GM23248 (cell line): Measurements from ENCODE around the gene AMPD3. TPM values are rescaled to one million over a fixed set of nuclear protein-coding genes. Genes with fewer than 3 reads are reported as not detected.

Experiments used
- DNase-seq: peaks from one replicate; pipeline ENCODE4 v3.0.0-alpha.2; 2015
- H2AFZ ChIP-seq: fragments of 200-600 bp; sonication (generic); 2 replicates; pipeline ENCODE4 v1.6.1; 2016; ENCODE audit warnings: antibody characterized with exemption
- H3F3A ChIP-seq: fragments of 200-600 bp; sonication (generic); 2 replicates; pipeline ENCODE4 v1.6.1; 2016; ENCODE audit warnings: mild to moderate bottlenecking, antibody characterized with exemption, mixed run types; ENCODE audit not compliant: insufficient read depth
- H3K27ac ChIP-seq: fragments of 200-600 bp; sonication (generic); 2 replicates; pipeline ENCODE4 v1.5.1; 2016; ENCODE audit warnings: mild to moderate bottlenecking
- H3K27me3 ChIP-seq: fragments of 200-600 bp; sonication (generic); replicated peaks from 2 replicates; pipeline ENCODE4 v1.6.1; 2016; ENCODE audit warnings: mild to moderate bottlenecking; ENCODE audit not compliant: insufficient read depth
- H3K36me3 ChIP-seq: fragments of 200-600 bp; sonication (generic); 2 replicates; pipeline ENCODE4 v1.6.1; 2016; ENCODE audit warnings: low read depth, mild to moderate bottlenecking
- H3K4me1 ChIP-seq: fragments of 200-600 bp; sonication (generic); 2 replicates; pipeline ENCODE4 v1.6.1; 2016; ENCODE audit warnings: mild to moderate bottlenecking; ENCODE audit not compliant: insufficient read depth
- H3K4me2 ChIP-seq: fragments of 200-600 bp; sonication (generic); one replicate; pipeline ENCODE4 v1.6.1; 2016; ENCODE audit warnings: mild to moderate bottlenecking; ENCODE audit not compliant: unreplicated experiment
- H3K4me3 ChIP-seq: fragments of 200-600 bp; sonication (generic); 2 replicates; pipeline ENCODE4 v1.5.1; 2016; ENCODE audit warnings: mild to moderate bottlenecking
- H3K79me2 ChIP-seq: fragments of 200-600 bp; sonication (generic); 2 replicates; pipeline ENCODE4 v1.6.1; 2016; ENCODE audit warnings: mild to moderate bottlenecking; ENCODE audit not compliant: insufficient read depth
- H3K9ac ChIP-seq: fragments of 200-600 bp; sonication (generic); 2 replicates; pipeline ENCODE4 v1.6.1; 2016; ENCODE audit warnings: mild to moderate bottlenecking
- H3K9me2 ChIP-seq: fragments of 200-600 bp; sonication (generic); 2 replicates; pipeline ENCODE4 v1.6.1; 2016; ENCODE audit warnings: mixed run types, mild to moderate bottlenecking, moderate library complexity; ENCODE audit not compliant: insufficient read depth
- H3K9me3 ChIP-seq: fragments of 200-600 bp; sonication (generic); one replicate; pipeline ENCODE4 v1.6.1; 2017; ENCODE audit warnings: low read depth
- H4K20me1 ChIP-seq: fragments of 200-600 bp; sonication (generic); 2 replicates; pipeline ENCODE4 v1.6.0; 2016; ENCODE audit not compliant: insufficient read depth
- EZH2 ChIP-seq: fragments of 200-600 bp; sonication (generic); IDR thresholded peaks from 2 replicates; pipeline ENCODE4 v1.6.1; 2018; ENCODE audit warnings: antibody characterized with exemption, mild to moderate bottlenecking; ENCODE audit not compliant: insufficient read depth, poor library complexity, severe bottlenecking
- EZH2phosphoT487 ChIP-seq: fragments of 200-600 bp; sonication (generic); IDR thresholded peaks from 2 replicates; pipeline ENCODE4 v1.6.1; 2018; ENCODE audit warnings: antibody characterized with exemption, moderate library complexity, mild to moderate bottlenecking, low read depth; ENCODE audit not compliant: insufficient read depth
- WGBS, 2 experiments: methylation state at CpG; one replicate each; pipeline ENCODE4 v1.1.6; 2015 to 2017; ENCODE audit warnings: low lambda C conversion rate in 2 of 2, low coverage in 1 of 2; ENCODE audit errors: missing lambda C conversion rate in 2 of 2; 5-methylcytosine and 5-hydroxymethylcytosine counted together
- in situ Hi-C: fragments of 300-500 bp; cut with MboI; formaldehyde crosslinking; loops from 2 replicates; pipeline ENCODE4 v1.15.0; 2020
- polyA plus RNA-seq: library from polyadenylated mRNA; unstranded; fragments of >200 nt; fragmentation: Nextera tagmentation; extraction: Ambion mirVana; gene quantifications from 2 replicates; pipeline ENCODE4 v1.2.1, GENCODE V29; 2016
- total RNA-seq: library from RNA; depleted of rRNA; stranded (reverse); fragments of >200 nt; shearing (Covaris generic); gene quantifications from 2 replicates; pipeline ENCODE4 v1.2.3, GENCODE V29; 2014

The AMPD3 gene
- total and polyA plus RNA-seq, 2 experiments from 2014 or later: 3.3 to 4.9 TPM

- Histone ChIP-seq H3K79me2 (no peaks in the 10 kb centered on the region), H3K9me2 (no peaks in the 10 kb centered on the region), H3K4me3 (no peak overlapping the region), H3K4me2 (no peak overlapping the region), H3K9ac (no peak overlapping the region), H3K27me3 (no peaks in the 10 kb centered on the region), H3K4me1 (no peaks in the 10 kb centered on the region), H3K36me3 (no peaks in the 10 kb centered on the region; the same call in 1 of the 2 replicates), H3K9me3 (no peaks in the 10 kb centered on the region), H3K27ac (no peak overlapping the region), H2AFZ (no peak overlapping the region), H4K20me1 (no peaks in the 10 kb centered on the region), H3F3A (0 out of 2 replicates have a peak, but pooled peaks cover under 1% of the 10 kb centered on the region)
- TF ChIP-seq EZH2phosphoT487 (no peak), EZH2 (no peak)
- in situ Hi-C loops: loop anchor here (5.0 kb wide), 1 partner anchor 50 kb away; no protein-coding TSS in a partner anchor
- no peak for DNase-seq
- WGBS, 2 experiments: 96% methylated on average over 17 to 18 of the region's 18 CpGs
These were observed 42.4 kb downstream of the AMPD3 start for GRCh38 chr11:10497371-10498021.

GRCh38 chr11:10498022-10498400 lies 42.9 kb downstream of the AMPD3 start:
- Histone ChIP-seq H4K20me1 (no peaks in the 10 kb centered on the region), H3K79me2 (no peaks in the 10 kb centered on the region), H3K36me3 (no peaks in the 10 kb centered on the region; the same call in 1 of the 2 replicates), H3F3A (no peaks in the 10 kb centered on the region), H3K9ac (no peak overlapping the region), H3K9me3 (no peaks in the 10 kb centered on the region), H3K4me2 (no peak overlapping the region), H3K4me1 (no peaks in the 10 kb centered on the region), H3K4me3 (no peak overlapping the region), H2AFZ (no peak overlapping the region), H3K9me2 (no peaks in the 10 kb centered on the region), H3K27me3 (no peaks in the 10 kb centered on the region), H3K27ac (no peak overlapping the region)
- DNase-seq: no peak
- 90 to 94% methylated on average over 7 of the region's 7 CpGs for WGBS, 2 experiments
- in situ Hi-C loops: loop anchor here (5.0 kb wide), 1 partner anchor 51 kb away; no protein-coding TSS in a partner anchor
- TF ChIP-seq EZH2 (no peak), EZH2phosphoT487 (no peak)

GRCh38 chr11:10498426-10499250 lies 43.6 kb downstream of the AMPD3 start:
- in situ Hi-C loops: loop anchor here (5.0 kb wide), 1 partner anchor 51 kb away; no protein-coding TSS in a partner anchor
- Histone ChIP-seq H3K9ac (no peak overlapping the region), H4K20me1 (no peaks in the 10 kb centered on the region), H2AFZ (no peak overlapping the region), H3F3A (no peaks in the 10 kb centered on the region), H3K36me3 (no peaks in the 10 kb centered on the region; the same call in 1 of the 2 replicates), H3K9me2 (no peaks in the 10 kb centered on the region), H3K9me3 (no peaks in the 10 kb centered on the region), H3K79me2 (no peaks in the 10 kb centered on the region), H3K4me2 (no peak overlapping the region), H3K27ac (no peak overlapping the region), H3K4me1 (no peaks in the 10 kb centered on the region), H3K4me3 (no peak overlapping the region), H3K27me3 (no peaks in the 10 kb centered on the region)
- no peak for TF ChIP-seq EZH2
- no peak for TF ChIP-seq EZH2phosphoT487
- 92 to 93% methylated on average over 10 of the region's 10 CpGs for WGBS, 2 experiments
- no peak for DNase-seq

GRCh38 chr11:10499452-10499851 lies 44.4 kb downstream of the AMPD3 start:
- H3K79me2 ChIP-seq: no peaks in the 10 kb centered on the region
- H3K36me3 ChIP-seq: no peaks in the 10 kb centered on the region; the same call in 1 of the 2 replicates
- 90 to 92% methylated on average over 5 of the region's 5 CpGs for WGBS, 2 experiments
- H3K4me1 ChIP-seq: no peaks in the 10 kb centered on the region
- H2AFZ ChIP-seq: no peak overlapping the region
- no peak overlapping the region for H3K27ac ChIP-seq
- TF ChIP-seq EZH2: no peak
- TF ChIP-seq EZH2phosphoT487: no peak
- no peaks in the 10 kb centered on the region for H3F3A ChIP-seq
- H3K4me3 ChIP-seq: no peak overlapping the region
- DNase-seq: no peak
- H3K27me3 ChIP-seq: no peaks in the 10 kb centered on the region
- H4K20me1 ChIP-seq: no peaks in the 10 kb centered on the region
- no peak overlapping the region for H3K9ac ChIP-seq
- no peaks in the 10 kb centered on the region for H3K9me2 ChIP-seq
- no peaks in the 10 kb centered on the region for H3K9me3 ChIP-seq
- in situ Hi-C loops: loop anchor here (5.0 kb wide), 1 partner anchor 52 kb away; no protein-coding TSS in a partner anchor
- H3K4me2 ChIP-seq: no peak overlapping the region
